Aorta (tissue), 4 donors: Measurements from ENCODE around the gene G2E3. TPM values are rescaled to one million over a fixed set of nuclear protein-coding genes. Genes with fewer than 3 reads are reported as not detected.

Experiments
- polyA plus RNA-seq, 2 donors: library from polyadenylated mRNA; stranded (reverse); fragments of 200-250 nt; gene quantifications; one replicate each; pipeline ENCODE4 v1.2.3, GENCODE V29; 2013
- total RNA-seq, 2 donors: library from RNA; stranded (reverse); fragmentation: NEBNext Ultra II Directional; extraction: Animal tissue kit (Norgen Biotek cat#: 25700); gene quantifications; one replicate each; pipeline ENCODE4 v1.2.1, GENCODE V29; 2021
- donor health status: healthy with polysubstance abuse.
- donor health status: Bipolar disorder and iron deficiency.
- donor health status: DM: no; HTN: no; CAD: no.
- donor health status: DM: yes; HTN: yes; CAD: no.

Gene G2E3
- total and polyA plus RNA-seq, 4 donors = 4.0 to 18.3 (median 11.7) TPM

Other genes with a start within 250 kb of the G2E3 start
- gene SCFD1, start 63.2 kb downstream of the G2E3 start, total RNA-seq = 10 to 100 TPM; 76.6 to 97.3 TPM
- gene SCFD1, start 63.2 kb downstream of the G2E3 start, polyA plus RNA-seq = 10 to 100 TPM; 45.6 to 56.5 TPM